OCI-LY7 (cell line): ENCODE data around the gene DAB1. TPM values are rescaled to one million over a fixed set of nuclear protein-coding genes. Genes with fewer than 3 reads are reported as not detected.

Source experiments
- BruUV-seq: library from RNA; stranded (reverse); fragments of 400-500 nt; replicated peaks from 2 replicates; lab custom pipeline; 2021; lab: Mats Ljungman, UMichigan
- CTCF ChIA-PET: fragments of 300-600 bp; sonication (Branson Sonifier 250); formaldehyde crosslinking; loops from one replicate; lab custom pipeline; 2022; ENCODE audit warnings: antibody characterized with exemption; ENCODE audit not compliant: unreplicated experiment; lab: Charles Lee
- POLR2A ChIA-PET: fragments of 300-600 bp; sonication (Branson Sonifier 250); formaldehyde crosslinking; loops from one replicate; lab custom pipeline; 2022; ENCODE audit warnings: antibody characterized with exemption; lab: Charles Lee
- DNase-seq: peaks from one replicate; pipeline ENCODE4 v3.0.0-alpha.2; 2015; ENCODE audit warnings: low spot score
- H2AFZ ChIP-seq: fragments of 200-600 bp; sonication (generic), shearing (Covaris generic); 2 replicates; pipeline ENCODE4 v1.6.1; 2014; ENCODE audit warnings: mild to moderate bottlenecking, antibody characterized with exemption, low read length, moderate library complexity
- H3K27ac ChIP-seq: fragments of 200-600 bp; sonication (generic); 2 replicates; pipeline ENCODE4 v1.5.1; 2014; ENCODE audit warnings: mixed run types, low read depth, mild to moderate bottlenecking, moderate library complexity, low read length, inconsistent platforms; ENCODE audit not compliant: poor library complexity, severe bottlenecking
- H3K36me3 ChIP-seq: fragments of 200-600 bp; sonication (generic); 2 replicates; pipeline ENCODE4 v1.6.1; 2014; ENCODE audit warnings: mild to moderate bottlenecking, antibody characterized with exemption, low read length, moderate library complexity, mixed read lengths; ENCODE audit not compliant: insufficient read depth
- H3K4me1 ChIP-seq: fragments of 200-600 bp; sonication (generic); 2 replicates; pipeline ENCODE4 v1.5.1; 2014; ENCODE audit warnings: mild to moderate bottlenecking, low read length; ENCODE audit not compliant: insufficient read depth, poor library complexity, severe bottlenecking
- H3K4me2 ChIP-seq: fragments of 200-600 bp; sonication (generic); 2 replicates; pipeline ENCODE4 v1.6.1; 2014; ENCODE audit warnings: mild to moderate bottlenecking, low read length
- H3K4me3 ChIP-seq: fragments of 200-600 bp; sonication (generic); 2 replicates; pipeline ENCODE4 v1.5.1; 2014; ENCODE audit warnings: mild to moderate bottlenecking, low read depth, low read length; ENCODE audit not compliant: poor library complexity, severe bottlenecking
- H3K79me2 ChIP-seq: fragments of 200-600 bp; sonication (generic); 2 replicates; pipeline ENCODE4 v1.6.1; 2016; ENCODE audit warnings: low read depth, mild to moderate bottlenecking, low read length, moderate library complexity, mixed read lengths; ENCODE audit not compliant: insufficient read depth
- H3K9me2 ChIP-seq: fragments of 200-600 bp; sonication (generic); 2 replicates; pipeline ENCODE4 v1.6.1; 2016; ENCODE audit warnings: mild to moderate bottlenecking, low read length, mixed read lengths; ENCODE audit not compliant: insufficient read depth
- H3K9me3 ChIP-seq: fragments of 200-600 bp; sonication (generic); 2 replicates; pipeline ENCODE4 v1.6.1; 2014; ENCODE audit warnings: mild to moderate bottlenecking, mixed run types, low read length, mixed read lengths
- H4K20me1 ChIP-seq: fragments of 200-600 bp; sonication (generic); 2 replicates; pipeline ENCODE4 v1.6.1; 2014; ENCODE audit warnings: mild to moderate bottlenecking, antibody characterized with exemption, low read length, moderate library complexity, mixed read lengths; ENCODE audit not compliant: insufficient read depth
- CTCF ChIP-seq: fragments of 200-600 bp; sonication (generic); conservative IDR thresholded peaks from 2 replicates; pipeline ENCODE4 v1.5.1; 2014; ENCODE audit warnings: mild to moderate bottlenecking, antibody characterized with exemption, low read length, moderate library complexity, mixed read lengths
- EZH2phosphoT487 ChIP-seq: fragments of 200-600 bp; sonication (generic); IDR thresholded peaks from 2 replicates; pipeline ENCODE4 v1.6.1; 2018; ENCODE audit warnings: low read depth, borderline replicate concordance, mild to moderate bottlenecking, mixed run types, antibody characterized with exemption, low read length, moderate library complexity, mixed read lengths
- intact Hi-C: fragments of 100-400 bp; cut with micrococcal nuclease; formaldehyde crosslinking; loops from one replicate; pipeline ENCODE4 v1.10.0; 2022; ENCODE audit not compliant: unreplicated experiment
- total RNA-seq, 2 experiments: library from RNA; depleted of rRNA in 1 of 2; stranded (reverse); fragments of >200 nt in 1 of 2; shearing (Covaris generic) in 1 of 2; gene quantifications; 2 replicates each; pipeline ENCODE4 v1.2.3, GENCODE V29; 2014 to 2022

Gene DAB1
- total RNA-seq, 2 experiments from 2014 or later = not detected

- no peak overlapping the region for H3K4me2 ChIP-seq
- ChIA-PET POLR2A (no interaction called here), CTCF (no interaction called here)
- no peaks in the 10 kb centered on the region for H3K36me3 ChIP-seq
- no peak overlapping the region for H3K4me3 ChIP-seq
- H3K79me2 ChIP-seq = no peaks in the 10 kb centered on the region
- H3K9me3 ChIP-seq = no peaks in the 10 kb centered on the region
- H4K20me1 ChIP-seq = no peaks in the 10 kb centered on the region
- H3K4me1 ChIP-seq = no peaks in the 10 kb centered on the region
- no peak overlapping the region for H3K27ac ChIP-seq
- TF ChIP-seq EZH2phosphoT487 = no peak
- no peak for TF ChIP-seq CTCF
- no peak for DNase-seq
- no TSS peak for BruUV-seq
- no peak overlapping the region for H2AFZ ChIP-seq
- no peaks in the 10 kb centered on the region for H3K9me2 ChIP-seq
- intact Hi-C loops = no loop called here
Measured at GRCh38 chr1:56953386-56953785, 470.5 kb downstream of the DAB1 start.

- Histone ChIP-seq H2AFZ (no peak overlapping the region), H3K9me2 (no peaks in the 10 kb centered on the region), H4K20me1 (no peaks in the 10 kb centered on the region), H3K27ac (no peak overlapping the region), H3K4me1 (no peaks in the 10 kb centered on the region), H3K4me2 (no peak overlapping the region), H3K79me2 (no peaks in the 10 kb centered on the region), H3K9me3 (no peaks in the 10 kb centered on the region), H3K36me3 (no peaks in the 10 kb centered on the region), H3K4me3 (no peak overlapping the region)
- no peak for DNase-seq
- BruUV-seq = no TSS peak
- ChIA-PET CTCF (no interaction called here), POLR2A (no interaction called here)
- intact Hi-C loops = no loop called here
- TF ChIP-seq CTCF = no peak
- TF ChIP-seq EZH2phosphoT487 = no peak
Measured at GRCh38 chr1:56952501-56952900, 471.4 kb downstream of the DAB1 start.

- TF ChIP-seq EZH2phosphoT487 (no peak), CTCF (no peak)
- Histone ChIP-seq H3K79me2 (no peaks in the 10 kb centered on the region), H2AFZ (no peak overlapping the region), H3K27ac (no peak overlapping the region), H4K20me1 (no peaks in the 10 kb centered on the region), H3K9me3 (no peaks in the 10 kb centered on the region), H3K4me3 (no peak overlapping the region), H3K4me1 (no peaks in the 10 kb centered on the region), H3K36me3 (no peaks in the 10 kb centered on the region), H3K4me2 (no peak overlapping the region), H3K9me2 (no peaks in the 10 kb centered on the region)
- DNase-seq = no peak
- ChIA-PET POLR2A (interaction anchor here (0.6 to 0.7 kb wide), 2 partner anchors 26 to 1484 kb away, joined by 3 read pairs; no protein-coding TSS in a partner anchor), CTCF (no interaction called here)
- BruUV-seq = no TSS peak
- intact Hi-C loops = no loop called here
Measured at GRCh38 chr1:56948403-56949023, 475.3 kb downstream of the DAB1 start.
